ENCODE data around the gene ZNF654.

DNA sequence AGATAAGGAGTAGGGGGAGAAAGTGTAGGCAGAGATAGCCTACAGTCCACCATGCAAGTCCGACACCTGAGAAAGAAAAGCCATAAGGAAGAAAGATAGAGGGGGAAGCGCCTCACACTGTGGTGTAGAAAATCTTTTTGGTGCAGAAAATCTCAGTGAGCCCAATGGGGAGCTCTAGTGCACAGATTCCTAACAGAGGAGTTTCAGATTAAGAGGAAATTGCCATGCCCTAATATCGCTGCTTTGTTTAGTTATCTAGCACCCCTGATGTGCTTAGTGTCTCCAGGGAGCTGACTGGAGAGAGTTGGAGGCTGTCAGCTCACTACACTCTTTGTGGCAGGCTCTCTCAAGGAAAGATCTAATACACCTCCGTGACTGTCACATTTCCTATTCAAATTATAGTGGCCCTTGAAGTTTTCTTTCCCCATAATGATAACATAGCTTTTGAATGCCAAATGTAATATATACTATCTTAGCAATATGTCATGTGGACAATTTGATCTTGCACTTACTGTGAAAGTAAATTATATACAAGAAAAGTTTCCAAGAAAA, 34.0 kb upstream of the ZNF654 start:
- TF ChIP-seq, protein P1, sequence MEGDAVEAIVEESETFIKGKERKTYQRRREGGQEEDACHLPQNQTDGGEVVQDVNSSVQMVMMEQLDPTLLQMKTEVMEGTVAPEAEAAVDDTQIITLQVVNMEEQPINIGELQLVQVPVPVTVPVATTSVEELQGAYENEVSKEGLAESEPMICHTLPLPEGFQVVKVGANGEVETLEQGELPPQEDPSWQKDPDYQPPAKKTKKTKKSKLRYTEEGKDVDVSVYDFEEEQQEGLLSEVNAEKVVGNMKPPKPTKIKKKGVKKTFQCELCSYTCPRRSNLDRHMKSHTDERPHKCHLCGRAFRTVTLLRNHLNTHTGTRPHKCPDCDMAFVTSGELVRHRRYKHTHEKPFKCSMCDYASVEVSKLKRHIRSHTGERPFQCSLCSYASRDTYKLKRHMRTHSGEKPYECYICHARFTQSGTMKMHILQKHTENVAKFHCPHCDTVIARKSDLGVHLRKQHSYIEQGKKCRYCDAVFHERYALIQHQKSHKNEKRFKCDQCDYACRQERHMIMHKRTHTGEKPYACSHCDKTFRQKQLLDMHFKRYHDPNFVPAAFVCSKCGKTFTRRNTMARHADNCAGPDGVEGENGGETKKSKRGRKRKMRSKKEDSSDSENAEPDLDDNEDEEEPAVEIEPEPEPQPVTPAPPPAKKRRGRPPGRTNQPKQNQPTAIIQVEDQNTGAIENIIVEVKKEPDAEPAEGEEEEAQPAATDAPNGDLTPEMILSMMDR (IDR thresholded peaks at IDR 0.05): no peak
- no peak for TF ChIP-seq POLR2A (IDR thresholded peaks at IDR 0.05)

Measured in prostate gland (tissue), 2 donors.